PFSK-1 (cell line): ENCODE results near the gene RASAL3.

Experiments used
- FOXP2 ChIP-seq: optimal IDR thresholded peaks from 2 replicates; pipeline ENCODE3; 2011; ENCODE audit warnings: borderline replicate concordance, control low read depth, inconsistent platforms; ENCODE audit not compliant: insufficient read depth; ENCODE audit errors: extremely low read length, extremely low read depth
- POLR2AphosphoS5 ChIP-seq: IDR thresholded peaks from 2 replicates; pipeline ENCODE4 v1.6.1; 2012; ENCODE audit warnings: low read depth, mild to moderate bottlenecking, control low read depth, low read length, moderate library complexity
- SIN3A ChIP-seq: IDR thresholded peaks from 2 replicates; pipeline ENCODE4 v1.6.1; 2012; ENCODE audit warnings: mild to moderate bottlenecking, low read length, moderate library complexity, borderline replicate concordance; ENCODE audit not compliant: insufficient read depth
- TAF1 ChIP-seq: IDR thresholded peaks from 2 replicates; pipeline ENCODE4 v1.6.1; 2012; ENCODE audit warnings: low read length, control low read depth, borderline replicate concordance; ENCODE audit not compliant: insufficient read depth
- TF ChIP-seq, protein P1 (sequence below), 2 experiments: IDR thresholded peaks; 2 replicates each; pipeline versions ENCODE4 v1.6.1 to v1.8.0; 2011 to 2012; ENCODE audit warnings: low read depth in 2 of 2, low read length in 2 of 2, control low read depth in 1 of 2, inconsistent platforms in 1 of 2, mild to moderate bottlenecking in 1 of 2, moderate library complexity in 1 of 2; ENCODE audit not compliant: insufficient read depth in 1 of 2

Gene RASAL3

DNA sequence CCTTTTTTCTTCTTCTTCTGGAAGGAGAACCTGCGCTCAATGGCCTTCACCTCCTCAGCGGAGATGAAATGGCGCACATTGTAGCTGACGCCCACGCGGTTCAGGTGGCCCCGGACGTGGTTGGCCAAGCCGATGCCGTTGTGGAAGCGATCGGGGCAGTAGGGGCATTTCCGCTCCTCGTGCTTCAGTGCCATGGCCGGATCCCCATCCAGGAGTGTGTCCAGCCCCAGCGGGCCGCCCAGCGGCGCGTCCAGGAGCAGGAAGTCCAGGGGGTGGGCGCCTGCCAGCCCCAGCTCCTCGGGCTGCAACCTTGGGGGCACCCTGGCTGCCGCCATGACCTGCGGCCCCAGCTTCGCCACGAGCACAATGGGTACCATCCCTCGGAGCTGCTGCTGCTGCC, 25.8 kb downstream of the RASAL3 start:
- TF ChIP-seq, protein P1, sequence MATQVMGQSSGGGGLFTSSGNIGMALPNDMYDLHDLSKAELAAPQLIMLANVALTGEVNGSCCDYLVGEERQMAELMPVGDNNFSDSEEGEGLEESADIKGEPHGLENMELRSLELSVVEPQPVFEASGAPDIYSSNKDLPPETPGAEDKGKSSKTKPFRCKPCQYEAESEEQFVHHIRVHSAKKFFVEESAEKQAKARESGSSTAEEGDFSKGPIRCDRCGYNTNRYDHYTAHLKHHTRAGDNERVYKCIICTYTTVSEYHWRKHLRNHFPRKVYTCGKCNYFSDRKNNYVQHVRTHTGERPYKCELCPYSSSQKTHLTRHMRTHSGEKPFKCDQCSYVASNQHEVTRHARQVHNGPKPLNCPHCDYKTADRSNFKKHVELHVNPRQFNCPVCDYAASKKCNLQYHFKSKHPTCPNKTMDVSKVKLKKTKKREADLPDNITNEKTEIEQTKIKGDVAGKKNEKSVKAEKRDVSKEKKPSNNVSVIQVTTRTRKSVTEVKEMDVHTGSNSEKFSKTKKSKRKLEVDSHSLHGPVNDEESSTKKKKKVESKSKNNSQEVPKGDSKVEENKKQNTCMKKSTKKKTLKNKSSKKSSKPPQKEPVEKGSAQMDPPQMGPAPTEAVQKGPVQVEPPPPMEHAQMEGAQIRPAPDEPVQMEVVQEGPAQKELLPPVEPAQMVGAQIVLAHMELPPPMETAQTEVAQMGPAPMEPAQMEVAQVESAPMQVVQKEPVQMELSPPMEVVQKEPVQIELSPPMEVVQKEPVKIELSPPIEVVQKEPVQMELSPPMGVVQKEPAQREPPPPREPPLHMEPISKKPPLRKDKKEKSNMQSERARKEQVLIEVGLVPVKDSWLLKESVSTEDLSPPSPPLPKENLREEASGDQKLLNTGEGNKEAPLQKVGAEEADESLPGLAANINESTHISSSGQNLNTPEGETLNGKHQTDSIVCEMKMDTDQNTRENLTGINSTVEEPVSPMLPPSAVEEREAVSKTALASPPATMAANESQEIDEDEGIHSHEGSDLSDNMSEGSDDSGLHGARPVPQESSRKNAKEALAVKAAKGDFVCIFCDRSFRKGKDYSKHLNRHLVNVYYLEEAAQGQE (IDR thresholded peaks at IDR 0.05; ENCODE audit: insufficient read depth in 1 of 2, low read depth in 2 of 2, low read length in 2 of 2) = no peak
- TF ChIP-seq FOXP2 (no peak), TAF1 (no peak), POLR2AphosphoS5 (no peak), SIN3A (no peak)

DNA sequence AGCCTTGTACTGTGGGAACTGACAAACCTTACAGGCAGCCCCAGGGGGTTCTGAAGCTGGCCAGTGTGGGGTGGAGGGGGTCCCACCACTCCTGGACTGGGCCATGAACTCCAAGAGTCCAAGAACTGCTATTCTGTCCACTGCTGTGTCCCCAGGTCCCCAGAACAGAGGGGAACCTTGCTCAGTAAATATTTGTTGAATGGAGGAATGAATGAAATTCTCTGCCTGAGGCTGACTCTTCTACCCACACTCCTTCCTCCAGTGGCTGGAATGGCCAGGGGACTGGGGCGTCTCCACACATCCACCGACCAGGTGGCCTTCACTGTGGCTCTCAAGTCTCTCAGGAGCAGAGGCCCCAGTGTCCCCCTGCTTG, 26.2 kb downstream of the RASAL3 start:
- TF ChIP-seq TAF1 (no peak), SIN3A (no peak), POLR2AphosphoS5 (no peak), FOXP2 (no peak)
- TF ChIP-seq, protein P1 (IDR thresholded peaks at IDR 0.05; ENCODE audit: insufficient read depth in 1 of 2, low read depth in 2 of 2, low read length in 2 of 2) = no peak

DNA sequence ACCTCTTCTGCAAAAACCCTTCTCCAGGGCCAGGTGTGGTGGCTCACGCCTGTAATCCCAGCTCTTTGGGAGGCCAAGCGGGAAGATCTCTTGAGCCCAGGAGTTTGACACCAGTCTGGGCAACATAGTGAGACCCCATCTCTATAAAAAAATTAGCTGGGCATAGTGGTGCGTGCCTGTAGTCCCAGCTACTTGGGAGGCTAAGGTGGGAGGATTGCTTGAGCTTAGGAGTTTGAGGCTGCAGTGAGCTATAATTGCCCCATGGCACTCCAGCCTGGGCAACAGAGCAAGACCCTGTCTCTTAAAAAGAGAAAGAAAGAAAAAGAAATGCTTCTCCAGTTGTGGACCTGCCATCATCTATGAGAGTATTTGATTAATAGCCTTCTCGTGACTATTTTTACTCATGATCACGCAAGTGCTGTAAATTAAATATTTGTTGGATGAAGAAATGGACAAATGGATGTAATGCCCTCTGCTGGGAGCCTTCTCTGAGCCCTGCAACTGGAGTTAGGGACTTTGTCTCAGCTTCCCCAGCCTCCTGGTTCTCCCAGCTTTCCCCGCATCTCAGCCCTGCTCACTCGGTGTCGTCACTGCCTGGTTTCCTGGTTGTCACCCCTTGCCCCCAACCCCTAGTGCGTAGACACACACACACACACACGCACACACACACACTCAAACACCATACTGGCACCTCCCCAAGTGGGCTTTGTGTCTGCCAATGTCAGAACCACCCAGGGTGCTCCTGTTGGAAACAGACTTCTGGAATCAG, 26.8 kb downstream of the RASAL3 start:
- no peak for TF ChIP-seq POLR2AphosphoS5
- TF ChIP-seq SIN3A = no peak
- TF ChIP-seq TAF1 = no peak
- TF ChIP-seq FOXP2 = no peak
- TF ChIP-seq, protein P1 (IDR thresholded peaks at IDR 0.05; ENCODE audit: insufficient read depth in 1 of 2, low read depth in 2 of 2, low read length in 2 of 2) = no peak

DNA sequence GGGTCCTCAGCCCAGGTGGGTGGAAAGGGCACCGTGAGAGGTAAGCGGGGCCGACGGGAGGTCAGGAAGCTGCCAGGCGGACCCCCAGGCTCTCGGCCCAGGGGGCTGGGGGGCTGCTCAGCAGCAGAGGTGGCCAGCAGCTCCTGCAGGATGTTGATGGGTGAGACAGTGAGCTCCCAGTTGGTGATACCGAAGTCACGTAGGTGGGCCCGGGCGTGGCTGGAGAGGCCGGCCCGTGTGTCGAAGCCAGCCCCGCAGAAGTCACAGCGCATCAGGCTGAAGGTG, 27.6 kb downstream of the RASAL3 start:
- no peak for TF ChIP-seq FOXP2
- no peak for TF ChIP-seq TAF1

DNA sequence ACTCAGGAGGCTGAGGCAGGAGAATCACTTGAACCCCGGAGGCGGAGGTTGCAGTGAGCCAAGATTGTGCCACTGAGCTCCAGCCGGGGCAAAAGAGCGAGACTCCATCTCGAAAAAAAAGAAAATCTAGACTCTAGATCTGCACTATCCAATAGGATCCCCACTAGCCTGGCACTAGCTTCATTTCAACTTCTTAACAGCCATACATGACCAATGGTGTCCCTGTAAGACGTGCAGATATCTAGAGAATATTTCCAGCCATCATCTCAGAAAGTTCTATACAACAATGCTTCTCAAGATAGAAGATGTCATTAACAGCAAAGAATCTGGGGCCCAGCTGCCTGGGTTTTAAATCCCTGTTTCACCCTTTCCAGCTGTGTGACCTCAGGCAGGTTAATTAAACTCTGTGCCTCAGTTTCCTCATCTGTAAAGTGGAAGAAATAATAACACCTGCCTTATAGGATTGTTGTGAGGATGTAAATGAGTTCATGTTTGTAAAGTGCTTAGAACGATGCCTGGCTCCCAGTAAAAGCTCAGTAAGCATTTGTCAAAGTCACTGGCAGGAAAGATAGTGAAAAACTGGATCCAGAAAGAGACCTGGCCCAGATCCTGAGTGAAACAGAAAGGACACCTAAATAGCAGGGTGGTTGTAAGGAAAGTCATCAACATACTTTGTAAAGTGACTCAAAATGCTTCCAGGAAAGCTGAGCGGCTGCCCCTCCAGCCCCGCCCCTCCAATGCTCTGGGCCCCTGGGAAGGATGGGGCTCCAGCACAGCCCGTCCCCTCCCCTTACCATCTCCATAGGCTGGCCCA, 28.1 kb downstream of the RASAL3 start:
- TF ChIP-seq TAF1 (no peak), POLR2AphosphoS5 (no peak), SIN3A (no peak), FOXP2 (no peak)
- TF ChIP-seq, protein P1 (IDR thresholded peaks at IDR 0.05; ENCODE audit: insufficient read depth in 1 of 2, low read depth in 2 of 2, low read length in 2 of 2) = no peak
